WTC11 (cell line): ENCODE measurements around the gene TMPRSS3. TPM values are rescaled to one million over a fixed set of nuclear protein-coding genes. Genes with fewer than 3 reads are reported as not detected.

Experiments
- ATAC-seq: fragments of 200-7000 bp; cut with Tn5 transposase; 2 replicates; pipeline ENCODE4 v1.10.0; 2021; ENCODE audit warnings: mild to moderate bottlenecking, moderate library complexity
- CTCF ChIA-PET: fragments of 300-600 bp; sonication (Branson Sonifier 250); formaldehyde crosslinking; loops from one replicate; lab custom pipeline; 2021; ENCODE audit warnings: antibody characterized with exemption; lab: Charles Lee
- POLR2A ChIA-PET: fragments of 350-600 bp; sonication (Branson Sonifier 250); formaldehyde crosslinking; loops from one replicate; lab custom pipeline; 2021; ENCODE audit warnings: antibody characterized with exemption; lab: Charles Lee
- DNase-seq: peaks from one replicate; pipeline ENCODE4 v3.0.0; 2021; ENCODE audit warnings: low spot score
- H3K27ac Mint-ChIP-seq: 2 replicates; pipeline ENCODE4 v1.8.0; 2021; ENCODE audit warnings: mixed read lengths
- H3K27me3 Mint-ChIP-seq: 2 replicates; pipeline ENCODE4 v1.8.0; 2021; ENCODE audit warnings: low read depth, mild to moderate bottlenecking, moderate library complexity, mixed read lengths
- H3K36me3 Mint-ChIP-seq: 2 replicates; pipeline ENCODE4 v1.8.0; 2021; ENCODE audit warnings: mixed read lengths
- H3K4me1 Mint-ChIP-seq: 2 replicates; pipeline ENCODE4 v1.8.0; 2022; ENCODE audit warnings: mixed read lengths
- H3K4me3 Mint-ChIP-seq: 2 replicates; pipeline ENCODE4 v1.8.0; 2021; ENCODE audit warnings: mild to moderate bottlenecking, moderate library complexity, mixed read lengths
- H3K9me3 Mint-ChIP-seq: 2 replicates; pipeline ENCODE4 v1.8.0; 2021; ENCODE audit warnings: mixed read lengths
- E2F4 ChIP-seq: sonication (generic); formaldehyde crosslinking; IDR thresholded peaks from 2 replicates; pipeline ENCODE4 v1.8.1; 2022; ENCODE audit warnings: low read depth, mild to moderate bottlenecking, moderate library complexity, missing genetic modification reagents, borderline replicate concordance
- EMX1 ChIP-seq: fragments of 250-450 bp; sonication (Bioruptor Pico); IDR thresholded peaks from 2 replicates; pipeline ENCODE4 v1.8.0; 2021; ENCODE audit warnings: mild to moderate bottlenecking
- ERG ChIP-seq: fragments of 250-450 bp; sonication (Bioruptor Pico); IDR thresholded peaks from 2 replicates; pipeline ENCODE4 v1.8.0; 2021; ENCODE audit warnings: mild to moderate bottlenecking
- FOXP1 ChIP-seq: sonication (generic); formaldehyde crosslinking; IDR thresholded peaks from 2 replicates; pipeline ENCODE4 v1.8.0; 2022; ENCODE audit warnings: missing genetic modification reagents, mild to moderate bottlenecking, moderate library complexity, borderline replicate concordance
- GRHL2 ChIP-seq: fragments of 250-450 bp; sonication (Bioruptor Pico); IDR thresholded peaks from 2 replicates; pipeline ENCODE4 v1.8.0; 2022; ENCODE audit warnings: mild to moderate bottlenecking, moderate library complexity; ENCODE audit not compliant: insufficient replicate concordance, severe bottlenecking
- IRF1 ChIP-seq: sonication (generic); formaldehyde crosslinking; IDR thresholded peaks from 2 replicates; pipeline ENCODE4 v1.8.0; 2023; ENCODE audit warnings: missing genetic modification reagents
- JUN ChIP-seq: sonication (generic); formaldehyde crosslinking; IDR thresholded peaks from 2 replicates; pipeline ENCODE4 v1.8.0; 2023; ENCODE audit warnings: mild to moderate bottlenecking, missing genetic modification reagents
- KAT7 ChIP-seq: sonication (generic); formaldehyde crosslinking; IDR thresholded peaks from 2 replicates; pipeline ENCODE4 v1.8.1; 2023; ENCODE audit warnings: missing genetic modification reagents, mild to moderate bottlenecking, borderline replicate concordance
- MXD4 ChIP-seq: fragments of 250-450 bp; sonication (Bioruptor Pico); IDR thresholded peaks from 2 replicates; pipeline ENCODE4 v1.8.0; 2021; ENCODE audit warnings: mild to moderate bottlenecking, moderate library complexity, borderline replicate concordance
- RELA ChIP-seq: sonication (generic); formaldehyde crosslinking; IDR thresholded peaks from 2 replicates; pipeline ENCODE4 v1.8.1; 2022; ENCODE audit warnings: missing genetic modification reagents, mild to moderate bottlenecking, borderline replicate concordance
- SMAD4 ChIP-seq: sonication (generic); formaldehyde crosslinking; IDR thresholded peaks from 2 replicates; pipeline ENCODE4 v1.8.0; 2022; ENCODE audit warnings: mild to moderate bottlenecking, missing genetic modification reagents
- TCF7 ChIP-seq: sonication (generic); formaldehyde crosslinking; IDR thresholded peaks from 2 replicates; pipeline ENCODE4 v1.8.0; 2022; ENCODE audit warnings: mild to moderate bottlenecking, low read depth, missing genetic modification reagents, moderate library complexity
- ZNF138 ChIP-seq: sonication (generic); formaldehyde crosslinking; conservative IDR thresholded peaks from 2 replicates; pipeline ENCODE4 v1.8.1; 2022; ENCODE audit warnings: mild to moderate bottlenecking, moderate library complexity, missing genetic modification reagents
- total RNA-seq: library from RNA; stranded (reverse); gene quantifications from 3 replicates; pipeline ENCODE4 v1.2.3, GENCODE V29; 2021
- TF ChIP-seq, protein P1 (sequence below): sonication (generic); formaldehyde crosslinking; conservative IDR thresholded peaks from 2 replicates; pipeline ENCODE4 v1.8.1; 2023; ENCODE audit warnings: mild to moderate bottlenecking, low read depth, missing genetic modification reagents, moderate library complexity
- TF ChIP-seq, protein P2 (sequence below): sonication (generic); formaldehyde crosslinking; IDR thresholded peaks from 2 replicates; pipeline ENCODE4 v1.8.1; 2023; ENCODE audit warnings: mild to moderate bottlenecking, missing genetic modification reagents, moderate library complexity
- TF ChIP-seq, protein P3 (sequence below): fragments of 200-600 bp; IDR thresholded peaks from 2 replicates; pipeline ENCODE4 v1.8.0; 2022; ENCODE audit warnings: antibody characterized with exemption

Gene TMPRSS3
- total RNA-seq, 1 experiment from 2014 or later, result 0.39 TPM

DNA sequence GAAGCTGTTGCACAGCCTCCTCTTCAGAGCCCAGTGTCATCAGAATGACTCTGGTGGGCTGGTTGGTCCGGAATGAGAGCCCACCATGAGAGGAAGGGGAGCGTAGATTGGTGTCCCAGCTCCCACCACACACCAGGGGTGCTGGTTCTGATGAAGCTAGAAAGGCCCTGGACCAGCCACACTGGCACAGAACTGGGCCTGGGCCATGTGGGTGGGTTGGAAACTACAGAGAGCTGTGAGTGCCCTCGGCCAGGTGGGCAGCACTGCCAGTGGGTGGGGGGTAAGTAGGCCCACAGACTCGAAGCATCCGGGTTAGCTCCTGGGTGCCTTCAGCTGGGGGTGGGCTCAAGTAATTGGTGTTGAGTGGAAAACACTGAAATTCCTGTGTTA, 17.9 kb downstream of the TMPRSS3 start:
- CTCF ChIA-PET, result interaction anchor here (2.1 kb wide), 1 partner anchor 68 kb away, joined by 11 read pairs; no protein-coding TSS in a partner anchor
- H3K9me3 Mint-ChIP-seq, result peaks cover 14% of the 10 kb centered on the region
- peaks cover 6% of the 10 kb centered on the region for H3K4me1 Mint-ChIP-seq
- ATAC-seq (no peak), DNase-seq (no peak)
- no peak overlapping the region for H3K4me3 Mint-ChIP-seq
- TF ChIP-seq JUN (CRISPR knock-in tag), result no peak
- no peak for TF ChIP-seq TCF7 (CRISPR knock-in tag)
- no peak for TF ChIP-seq GRHL2
- TF ChIP-seq KAT7 (CRISPR knock-in tag), result no peak
- TF ChIP-seq ERG (CRISPR knock-in tag), result no peak
- TF ChIP-seq IRF1 (CRISPR knock-in tag), result no peak
- no peak for TF ChIP-seq ZNF138
- no peak for TF ChIP-seq SMAD4 (CRISPR knock-in tag)
- TF ChIP-seq, protein P1, sequence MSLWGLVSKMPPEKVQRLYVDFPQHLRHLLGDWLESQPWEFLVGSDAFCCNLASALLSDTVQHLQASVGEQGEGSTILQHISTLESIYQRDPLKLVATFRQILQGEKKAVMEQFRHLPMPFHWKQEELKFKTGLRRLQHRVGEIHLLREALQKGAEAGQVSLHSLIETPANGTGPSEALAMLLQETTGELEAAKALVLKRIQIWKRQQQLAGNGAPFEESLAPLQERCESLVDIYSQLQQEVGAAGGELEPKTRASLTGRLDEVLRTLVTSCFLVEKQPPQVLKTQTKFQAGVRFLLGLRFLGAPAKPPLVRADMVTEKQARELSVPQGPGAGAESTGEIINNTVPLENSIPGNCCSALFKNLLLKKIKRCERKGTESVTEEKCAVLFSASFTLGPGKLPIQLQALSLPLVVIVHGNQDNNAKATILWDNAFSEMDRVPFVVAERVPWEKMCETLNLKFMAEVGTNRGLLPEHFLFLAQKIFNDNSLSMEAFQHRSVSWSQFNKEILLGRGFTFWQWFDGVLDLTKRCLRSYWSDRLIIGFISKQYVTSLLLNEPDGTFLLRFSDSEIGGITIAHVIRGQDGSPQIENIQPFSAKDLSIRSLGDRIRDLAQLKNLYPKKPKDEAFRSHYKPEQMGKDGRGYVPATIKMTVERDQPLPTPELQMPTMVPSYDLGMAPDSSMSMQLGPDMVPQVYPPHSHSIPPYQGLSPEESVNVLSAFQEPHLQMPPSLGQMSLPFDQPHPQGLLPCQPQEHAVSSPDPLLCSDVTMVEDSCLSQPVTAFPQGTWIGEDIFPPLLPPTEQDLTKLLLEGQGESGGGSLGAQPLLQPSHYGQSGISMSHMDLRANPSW (CRISPR knock-in tag), result no peak
- no peak for TF ChIP-seq E2F4 (CRISPR knock-in tag)
- TF ChIP-seq MXD4 (CRISPR knock-in tag), result no peak
- no peak for TF ChIP-seq RELA (CRISPR knock-in tag)
- TF ChIP-seq, protein P2, sequence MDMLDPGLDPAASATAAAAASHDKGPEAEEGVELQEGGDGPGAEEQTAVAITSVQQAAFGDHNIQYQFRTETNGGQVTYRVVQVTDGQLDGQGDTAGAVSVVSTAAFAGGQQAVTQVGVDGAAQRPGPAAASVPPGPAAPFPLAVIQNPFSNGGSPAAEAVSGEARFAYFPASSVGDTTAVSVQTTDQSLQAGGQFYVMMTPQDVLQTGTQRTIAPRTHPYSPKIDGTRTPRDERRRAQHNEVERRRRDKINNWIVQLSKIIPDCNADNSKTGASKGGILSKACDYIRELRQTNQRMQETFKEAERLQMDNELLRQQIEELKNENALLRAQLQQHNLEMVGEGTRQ, result no peak
- TF ChIP-seq, protein P3, sequence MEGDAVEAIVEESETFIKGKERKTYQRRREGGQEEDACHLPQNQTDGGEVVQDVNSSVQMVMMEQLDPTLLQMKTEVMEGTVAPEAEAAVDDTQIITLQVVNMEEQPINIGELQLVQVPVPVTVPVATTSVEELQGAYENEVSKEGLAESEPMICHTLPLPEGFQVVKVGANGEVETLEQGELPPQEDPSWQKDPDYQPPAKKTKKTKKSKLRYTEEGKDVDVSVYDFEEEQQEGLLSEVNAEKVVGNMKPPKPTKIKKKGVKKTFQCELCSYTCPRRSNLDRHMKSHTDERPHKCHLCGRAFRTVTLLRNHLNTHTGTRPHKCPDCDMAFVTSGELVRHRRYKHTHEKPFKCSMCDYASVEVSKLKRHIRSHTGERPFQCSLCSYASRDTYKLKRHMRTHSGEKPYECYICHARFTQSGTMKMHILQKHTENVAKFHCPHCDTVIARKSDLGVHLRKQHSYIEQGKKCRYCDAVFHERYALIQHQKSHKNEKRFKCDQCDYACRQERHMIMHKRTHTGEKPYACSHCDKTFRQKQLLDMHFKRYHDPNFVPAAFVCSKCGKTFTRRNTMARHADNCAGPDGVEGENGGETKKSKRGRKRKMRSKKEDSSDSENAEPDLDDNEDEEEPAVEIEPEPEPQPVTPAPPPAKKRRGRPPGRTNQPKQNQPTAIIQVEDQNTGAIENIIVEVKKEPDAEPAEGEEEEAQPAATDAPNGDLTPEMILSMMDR, result no peak
- no peak for TF ChIP-seq EMX1 (CRISPR knock-in tag)
- no peak for TF ChIP-seq FOXP1 (CRISPR knock-in tag)
- POLR2A ChIA-PET, result interaction anchor here (0.5 kb wide), 1 partner anchor 9 kb away, joined by 5 read pairs; no protein-coding TSS in a partner anchor
- no peak overlapping the region for H3K27ac Mint-ChIP-seq
- peaks cover 3% of the 10 kb centered on the region; the same call in 1 of the 2 replicates for H3K27me3 Mint-ChIP-seq
- peaks cover 5% of the 10 kb centered on the region; the same call in 1 of the 2 replicates for H3K36me3 Mint-ChIP-seq
